Measurements from ENCODE around the gene DCP1B. TPM values are rescaled to one million over a fixed set of nuclear protein-coding genes. Genes with fewer than 3 reads are reported as not detected.

Gene DCP1B
- total and polyA plus RNA-seq, 2 of the 4 experiments (the other 2 are of a cell fraction), result 13.3 to 19.7 TPM

- DNase-seq (peak; percentile 81), ATAC-seq (ENCODE audit: low read depth) (peak; percentile 80)
- Histone ChIP-seq H4K5ac (ENCODE audit: low read depth, low read length) (no peak overlapping the region), H3K18ac (ENCODE audit: low read depth, low read length) (no peak overlapping the region; the same call in 1 of the 2 replicates), H2BK15ac (ENCODE audit: low read depth, low read length) (no peak overlapping the region; the same call in 2 of the 3 replicates), H2BK5ac (ENCODE audit: low read depth, low read length, poor library complexity, severe bottlenecking) (no peak overlapping the region), H2BK120ac (ENCODE audit: low read depth, low read length) (no peak overlapping the region; the same call in 1 of the 2 replicates), H2BK20ac (ENCODE audit: low read depth, low read length) (0 out of 2 replicates have a peak overlapping the region, but pooled peaks have one; percentile 16), H3K36me3 (ENCODE audit: control insufficient read depth, insufficient read depth, low read length) (peaks cover 9% of the 10 kb centered on the region; the same call in 1 of the 2 replicates), H4K8ac (ENCODE audit: low read depth in 2 of 2, low read length in 2 of 2) (0 out of 4 replicates have a peak overlapping the region, but pooled peaks of 1 of the 2 experiments have one; percentile 19), H2AFZ (replicated peaks; ENCODE audit: low read length, poor library complexity) (peak overlapping the region; percentile 36), H2AK9ac (replicated peaks; ENCODE audit: low read depth, low read length, poor library complexity) (peak overlapping the region; percentile 3), H2AK5ac (ENCODE audit: low read depth, low read length) (peak overlapping the region; percentile 23; the same call in 1 of the 2 replicates), H3K23ac (ENCODE audit: low read depth, low read length) (no peak overlapping the region), H4K20me1 (ENCODE audit: insufficient read depth, low read length) (peaks cover 3% of the 10 kb centered on the region; the same call in 1 of the 2 replicates), H4K91ac (ENCODE audit: insufficient read depth, low read depth, low read length) (peak overlapping the region; percentile 10; the same call in 1 of the 2 replicates), H3K9me3 (ENCODE audit: control insufficient read depth, insufficient read depth, low read length) (no peaks in the 10 kb centered on the region), H3K27ac (ENCODE audit: insufficient read depth, low read length) (peak overlapping the region; percentile 18; the same call in 1 of the 2 replicates), H3K4me3 (ENCODE audit: insufficient read depth, low read depth, low read length) (no peak overlapping the region), H3K9ac (ENCODE audit: low read depth, low read length) (no peak overlapping the region), H3K79me1 (ENCODE audit: low read depth in 1 of 2, low read length in 2 of 2) (no peaks in the 10 kb centered on the region), H3K9me1 (ENCODE audit: insufficient read depth, low read length) (peaks cover 12% of the 10 kb centered on the region), H3K27me3 (ENCODE audit: control insufficient read depth, insufficient read depth, low read length) (peaks cover 13% of the 10 kb centered on the region), H3K4me2 (ENCODE audit: low read depth, low read length) (peak overlapping the region; percentile 42), H3K4me1 (ENCODE audit: control insufficient read depth, insufficient read depth, low read length) (peaks cover 20% of the 10 kb centered on the region), H3K4ac (ENCODE audit: low read depth, low read length) (peak overlapping the region; percentile 30), H3K56ac (ENCODE audit: extremely low read depth, insufficient read depth, low read length) (no peak overlapping the region), H3K14ac (replicated peaks; ENCODE audit: low read depth, low read length) (no peak overlapping the region)
- CTCF ChIA-PET, result interaction anchor here (0.6 kb wide), 1 partner anchor 138 kb away, joined by 3 read pairs; no protein-coding TSS in a partner anchor
- in situ Hi-C loops (cut with MboI; ENCODE audit: low sequenced_read_pairs), result no loop called here
- dilution Hi-C loops (cut with HindIII; ENCODE audit: low sequenced_read_pairs, unreplicated experiment), result no loop called here
- POLR2A ChIA-PET (ENCODE audit: unreplicated experiment), result no interaction called here
- TF ChIP-seq MAFK (IDR thresholded peaks at IDR 0.05; ENCODE audit: low read depth, low read length) (no peak), BHLHE40 (IDR thresholded peaks at IDR 0.05; ENCODE audit: low read depth, low read length) (peak; percentile 23; the same call in 1 of the 2 replicates), CEBPB (IDR thresholded peaks at IDR 0.05; ENCODE audit: low read depth, low read length) (0 out of 2 replicates have a peak, but pooled peaks have one; percentile 8), MXI1 (IDR thresholded peaks at IDR 0.05; ENCODE audit: borderline replicate concordance, low read depth, low read length) (no peak)
- BruUV-seq (replicated peaks), result no TSS peak
- WGBS, 2 experiments (ENCODE audit: extremely low coverage in 2 of 2, insufficient read length in 1 of 2), result 34% methylated on average over 4 of the region's 16 CpGs; no CpG with 5 or more reads in 1 of the 2 experiments
- intact Hi-C loops (cut with micrococcal nuclease), result no loop called here
Observed at GRCh38 chr12:1933342-1934051, 70.8 kb downstream of the DCP1B start.
